Dermis blood vessel endothelial cell (primary cell): ENCODE data around the gene HNRNPM. TPM values are rescaled to one million over a fixed set of nuclear protein-coding genes. Genes with fewer than 3 reads are reported as not detected.
A peak's percentile ranks its signal among the peaks of the same experiment; 100 is the strongest.

Source experiments
- DNase-seq: peaks from one replicate; pipeline ENCODE4 v3.0.0; 2010
- total RNA-seq: library from RNA; depleted of rRNA; stranded (reverse); fragments of >200 nt; gene quantifications from 2 replicates; pipeline ENCODE4 v1.2.3, GENCODE V29; 2014

HNRNPM gene
- total RNA-seq, 1 donor from 2014 or later = 58.7 TPM

DNA sequence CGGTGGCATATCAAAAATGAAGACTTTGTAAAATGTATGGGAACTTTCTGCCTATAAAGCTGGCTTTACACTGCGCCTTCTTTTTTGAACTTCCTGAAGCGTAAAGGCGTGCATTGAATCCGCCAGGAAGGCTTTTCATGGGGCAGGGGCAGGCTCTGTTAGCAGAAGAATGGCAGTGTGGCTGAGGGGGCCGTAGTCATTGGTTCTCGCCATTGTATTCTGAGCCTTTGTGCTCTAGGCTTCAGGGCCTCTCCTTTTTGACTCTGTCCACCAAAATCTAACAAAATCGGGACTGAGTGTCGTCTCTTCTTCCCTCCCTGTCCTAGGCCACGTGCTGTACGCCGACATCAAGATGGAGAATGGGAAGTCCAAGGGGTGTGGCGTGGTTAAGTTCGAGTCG lies 43.6 kb downstream of the HNRNPM start:
- DNase-seq = no peak

DNA sequence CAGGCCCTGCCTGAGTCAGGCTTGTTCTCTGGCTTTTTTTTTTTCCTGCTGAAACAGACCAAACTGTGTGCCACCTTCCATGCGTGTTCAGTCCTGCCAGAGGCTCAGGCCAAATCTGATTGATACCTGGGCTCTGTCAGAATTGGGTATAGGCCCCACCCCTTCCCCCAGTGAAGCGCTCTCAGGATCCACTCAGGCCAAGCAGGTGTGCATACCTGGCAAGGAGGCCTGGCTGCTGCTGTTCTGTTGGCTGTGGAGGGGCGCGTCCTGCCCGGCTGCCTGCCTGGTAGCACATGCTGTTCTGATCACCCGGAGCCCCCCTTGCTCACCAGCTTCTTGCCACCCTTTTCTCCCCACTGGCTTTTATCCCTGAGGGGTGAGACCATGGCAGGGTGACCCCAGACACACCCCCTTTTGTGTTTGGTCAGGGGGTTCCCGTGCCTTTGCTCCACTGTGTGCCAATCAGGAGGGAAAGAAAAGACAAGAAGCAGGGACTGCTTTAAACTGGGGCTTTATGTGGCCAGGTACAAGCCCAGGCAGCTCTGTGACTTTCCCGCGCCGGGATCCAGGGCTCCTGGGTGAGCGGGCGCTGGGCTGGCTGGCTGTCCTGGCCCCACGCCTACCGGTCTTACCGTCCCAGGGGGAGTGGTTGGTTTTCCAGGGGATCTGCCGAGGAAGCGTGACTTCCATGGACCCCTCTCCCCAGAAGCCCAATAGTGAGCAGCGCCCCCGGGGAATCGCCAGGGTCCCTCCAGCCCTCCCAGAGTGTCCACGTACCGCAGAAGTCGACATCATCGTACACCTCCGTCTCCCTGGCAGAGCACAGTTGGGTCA lies 45.0 kb downstream of the HNRNPM start:
- no peak for DNase-seq

DNA sequence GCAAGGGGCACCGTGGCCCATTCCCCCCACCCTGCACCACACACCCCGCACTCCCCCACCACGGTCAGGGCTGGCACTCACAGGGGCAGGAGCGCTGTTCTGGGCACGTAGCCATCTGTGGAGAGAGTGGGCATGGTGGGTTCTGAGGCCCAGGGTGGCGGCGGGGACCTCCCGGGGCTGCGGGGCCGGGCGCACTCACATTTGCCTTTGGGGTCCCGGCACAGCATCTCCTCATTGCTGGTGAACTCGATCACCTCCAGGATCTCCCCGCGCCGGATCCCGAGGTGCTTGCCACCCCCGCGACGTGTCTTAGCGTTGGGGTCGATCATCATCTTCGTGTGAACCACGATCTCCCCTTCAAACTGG lies 45.6 kb downstream of the HNRNPM start:
- DNase-seq = no peak

DNA sequence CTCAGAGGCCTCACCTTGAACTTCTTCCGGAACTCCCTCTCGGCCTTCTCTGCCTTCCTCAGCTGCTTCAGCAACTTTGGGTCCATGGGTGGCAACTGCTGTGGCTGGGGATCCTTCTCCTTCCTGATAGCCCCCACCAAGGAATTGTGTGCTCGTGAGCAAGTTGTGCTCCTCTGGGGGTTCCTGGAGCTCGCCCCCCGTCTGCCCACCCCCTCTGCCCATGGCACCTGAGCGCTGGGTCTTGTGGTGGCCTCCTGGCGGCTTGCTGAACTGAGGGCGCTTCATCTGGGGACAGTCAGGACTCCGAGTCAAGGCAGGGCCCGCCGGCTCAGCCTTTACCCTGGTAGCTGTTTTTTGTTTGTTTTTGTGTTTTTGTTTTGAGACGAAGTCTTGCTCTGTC lies 46.1 kb downstream of the HNRNPM start:
- no peak for DNase-seq

DNA sequence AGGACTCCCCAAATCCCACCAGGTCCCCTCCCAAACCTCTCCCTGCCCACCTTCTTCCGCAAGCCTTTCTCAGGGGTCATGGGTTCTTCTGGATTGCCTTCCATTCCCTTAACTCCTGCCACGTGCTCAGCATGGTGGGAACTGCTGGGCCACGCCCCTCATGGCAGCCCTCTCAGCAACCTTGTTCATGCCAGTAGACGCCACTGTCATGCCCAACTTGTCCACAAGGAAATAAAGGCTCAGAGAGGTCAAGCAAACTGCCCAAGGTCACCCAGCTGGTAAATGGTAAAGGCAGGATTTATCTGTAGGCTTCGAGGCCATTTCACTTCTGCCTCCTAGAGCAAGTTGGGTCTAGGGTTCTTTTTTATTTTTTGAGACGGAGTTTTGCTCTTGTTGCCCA lies 46.8 kb downstream of the HNRNPM start:
- no peak for DNase-seq

DNA sequence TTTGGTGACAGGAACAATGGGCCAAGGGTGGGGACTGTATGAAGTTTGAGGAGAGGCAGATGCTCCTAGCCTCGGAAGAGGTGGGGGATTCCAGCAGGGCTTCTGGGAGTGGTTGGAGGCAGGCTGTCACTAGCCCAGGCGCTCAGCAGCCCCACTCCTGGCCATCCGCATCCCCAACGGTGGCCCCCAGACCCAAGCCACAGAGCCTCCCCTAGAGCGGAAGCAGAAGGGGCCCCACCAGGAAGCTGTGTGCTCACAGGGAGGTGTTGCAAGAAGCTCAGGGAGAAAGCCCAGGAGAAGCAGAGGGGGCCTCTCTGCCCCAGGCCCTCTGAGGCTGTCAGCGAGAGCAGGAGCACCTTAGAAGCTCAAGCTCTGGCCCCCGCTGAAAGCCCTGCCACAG lies 49.4 kb downstream of the HNRNPM start:
- DNase-seq = no peak

DNA sequence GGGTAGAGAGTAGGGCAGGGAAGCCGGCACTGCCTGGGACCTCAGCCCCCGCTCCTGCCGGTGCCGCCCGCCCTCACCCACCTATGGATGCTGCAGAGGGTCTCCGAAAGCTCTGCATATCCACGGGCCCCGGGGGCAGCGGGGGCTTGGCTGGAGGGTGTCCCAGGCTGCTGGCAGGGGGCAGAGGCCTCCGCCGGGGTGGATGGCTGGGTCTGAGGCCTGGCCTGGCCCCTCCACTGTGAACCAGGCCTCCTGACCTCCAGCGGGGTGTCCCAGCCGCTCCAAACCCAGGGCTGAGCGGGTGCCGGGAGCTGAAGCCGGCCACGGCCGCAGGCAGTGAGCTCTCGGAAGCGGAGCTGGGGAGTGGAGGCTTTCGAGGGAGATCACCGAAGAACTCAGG lies 53.5 kb downstream of the HNRNPM start:
- no peak for DNase-seq

DNA sequence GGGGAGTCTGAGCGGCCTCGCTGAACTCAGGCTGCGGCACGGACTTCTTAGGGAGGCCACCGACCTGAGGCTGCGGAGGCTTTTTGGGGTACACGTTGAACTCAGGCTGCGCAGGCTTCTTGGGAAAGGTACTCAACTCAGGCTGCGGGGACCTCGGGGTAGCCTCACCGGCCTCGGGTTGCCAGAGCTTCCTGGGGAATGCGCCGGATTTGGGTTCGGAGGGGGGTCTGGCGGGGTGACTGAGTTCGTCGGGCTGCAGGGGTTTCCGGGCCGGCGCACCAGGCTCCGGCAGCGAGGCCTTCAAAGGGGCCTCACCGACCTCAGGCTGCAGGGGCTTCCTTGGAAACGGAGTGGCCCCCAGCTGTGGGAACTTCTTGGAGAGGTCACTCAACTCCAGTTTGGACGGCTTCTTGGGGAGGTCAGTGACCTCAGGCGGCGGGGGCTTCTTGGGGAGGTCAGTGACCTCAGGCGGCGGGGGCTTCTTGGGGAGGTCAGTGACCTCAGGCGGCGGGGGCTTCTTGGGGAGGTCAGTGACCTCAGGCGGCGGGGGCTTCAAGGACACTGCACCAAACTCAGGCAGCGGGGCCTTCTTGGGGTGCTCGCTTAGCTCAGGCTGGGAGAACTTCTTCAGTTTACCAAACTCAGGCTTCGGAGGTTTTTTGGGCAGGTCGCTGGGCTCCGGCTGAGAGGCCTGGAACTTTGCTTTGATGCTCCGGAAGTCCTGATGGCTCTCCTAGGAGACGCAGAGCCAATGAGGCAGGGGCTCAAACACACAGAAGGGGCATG lies 54.5 kb downstream of the HNRNPM start:
- DNase-seq = no peak

DNA sequence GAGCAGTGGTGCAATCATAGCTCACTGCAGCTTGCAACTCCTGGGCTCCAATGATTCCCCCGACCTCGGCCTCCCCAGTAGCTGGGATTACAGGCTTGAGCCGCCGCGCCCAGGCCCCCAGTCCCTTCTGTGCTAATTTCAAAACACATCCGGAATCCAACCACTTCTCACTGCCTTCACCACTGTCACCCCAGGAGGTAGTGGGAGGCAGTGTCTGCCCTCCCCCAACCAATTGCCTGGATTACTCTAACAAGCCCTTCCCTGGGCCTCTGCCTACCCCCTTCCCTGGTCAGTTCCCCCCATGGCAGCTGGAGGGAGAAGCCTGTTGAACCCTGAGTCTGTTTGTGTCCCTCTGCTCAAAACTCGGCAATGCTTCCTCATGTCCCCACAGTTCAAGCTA lies 55.4 kb downstream of the HNRNPM start:
- no peak for DNase-seq

DNA sequence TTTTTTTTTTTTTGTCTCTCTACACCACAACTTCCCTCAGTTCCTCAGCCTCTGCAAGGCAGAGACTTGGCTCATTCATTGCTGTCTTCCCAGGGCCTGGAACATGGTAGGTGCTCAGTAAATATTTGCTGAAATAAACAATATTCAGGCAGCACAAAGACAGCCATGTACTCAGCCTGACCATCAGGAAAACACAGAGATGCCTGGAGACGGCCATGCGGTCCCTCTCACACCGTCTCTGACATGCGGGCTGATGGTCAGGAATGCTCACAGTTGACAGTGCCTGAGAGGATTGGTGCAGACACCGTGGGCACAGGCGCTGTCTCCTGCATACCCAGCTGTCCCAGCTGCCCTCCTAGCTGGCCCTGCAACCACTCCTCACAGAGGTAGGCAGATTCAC lies 56.7 kb downstream of the HNRNPM start:
- no peak for DNase-seq

DNA sequence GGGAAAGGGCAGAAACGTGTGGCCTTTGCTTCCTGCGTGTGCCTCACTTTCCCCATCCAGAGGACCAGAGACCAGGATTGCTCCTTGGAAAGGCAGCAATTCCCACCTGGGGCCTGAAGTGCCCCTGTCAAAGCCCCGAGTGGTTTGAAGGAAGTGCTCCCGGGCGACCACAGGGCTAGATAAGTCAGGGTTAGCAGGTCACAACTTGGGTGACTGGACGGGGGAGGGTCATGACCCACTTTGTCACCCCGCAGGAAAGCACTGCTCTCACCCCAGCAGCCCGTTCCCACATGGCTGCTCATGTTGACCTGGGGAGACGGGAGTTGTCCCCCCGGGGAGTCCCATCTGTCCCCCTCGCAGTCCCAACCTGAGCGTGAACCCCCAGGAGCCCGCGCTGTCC lies 57.2 kb downstream of the HNRNPM start:
- no peak for DNase-seq

DNA sequence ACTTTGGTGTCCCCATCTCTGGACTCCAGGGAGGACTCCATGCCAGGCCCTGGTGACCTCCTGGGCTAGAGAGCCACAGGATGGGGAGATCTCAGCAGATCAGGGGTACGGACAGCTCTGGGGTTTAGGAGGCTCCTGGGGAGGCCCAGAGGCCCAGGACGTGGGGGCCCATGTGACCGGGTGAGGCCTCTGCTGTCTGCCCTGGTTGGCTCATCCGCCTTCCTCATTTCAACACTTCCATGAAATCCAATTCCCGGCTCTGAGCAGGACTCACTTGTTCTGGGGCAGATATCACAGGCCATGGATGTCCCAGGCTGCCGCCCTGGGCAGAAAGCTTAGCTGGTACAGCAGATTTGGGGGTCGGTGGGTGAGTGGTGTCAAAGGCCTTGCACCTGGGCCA lies 58.7 kb downstream of the HNRNPM start:
- no peak for DNase-seq

DNA sequence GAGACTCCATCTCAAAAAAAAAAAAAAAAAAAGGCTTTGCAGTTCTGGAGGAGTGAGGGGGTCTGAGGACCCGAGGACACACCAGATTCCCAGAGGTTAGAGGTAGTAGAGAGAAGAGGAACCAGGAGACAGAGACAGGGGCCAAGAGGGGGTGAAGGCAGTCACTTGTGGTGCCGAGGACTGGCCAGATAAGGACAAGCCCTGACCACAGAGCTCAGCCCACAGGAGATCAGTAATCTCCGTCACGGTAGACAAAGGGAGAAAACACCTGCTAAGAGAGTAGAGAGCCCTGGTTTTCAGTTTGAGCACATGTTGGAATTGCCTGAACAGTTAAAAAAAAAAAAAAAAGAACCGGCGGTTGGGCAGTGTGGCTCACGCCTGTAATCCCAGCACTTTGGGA lies 59.4 kb downstream of the HNRNPM start:
- no peak for DNase-seq

DNA sequence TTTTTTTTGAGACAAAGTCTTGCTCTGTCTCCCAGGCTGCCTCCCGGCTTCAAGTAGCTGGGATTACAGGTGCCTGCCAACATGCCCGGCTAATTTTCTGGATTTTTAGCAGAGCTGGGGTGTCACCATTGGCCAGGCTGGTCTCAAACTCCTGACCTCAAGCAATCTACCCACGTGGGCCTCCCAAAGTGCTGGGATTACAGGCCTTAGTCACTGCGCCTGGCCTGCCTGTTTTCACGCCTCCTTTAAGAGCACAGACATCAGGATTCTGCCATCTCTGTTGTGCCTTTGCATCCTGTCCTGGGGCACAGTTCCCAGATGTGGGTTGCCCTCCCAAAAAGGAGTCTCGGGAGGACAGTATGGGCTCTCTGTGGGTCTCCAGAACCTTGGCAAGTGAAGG lies 60.1 kb downstream of the HNRNPM start:
- no peak for DNase-seq

DNA sequence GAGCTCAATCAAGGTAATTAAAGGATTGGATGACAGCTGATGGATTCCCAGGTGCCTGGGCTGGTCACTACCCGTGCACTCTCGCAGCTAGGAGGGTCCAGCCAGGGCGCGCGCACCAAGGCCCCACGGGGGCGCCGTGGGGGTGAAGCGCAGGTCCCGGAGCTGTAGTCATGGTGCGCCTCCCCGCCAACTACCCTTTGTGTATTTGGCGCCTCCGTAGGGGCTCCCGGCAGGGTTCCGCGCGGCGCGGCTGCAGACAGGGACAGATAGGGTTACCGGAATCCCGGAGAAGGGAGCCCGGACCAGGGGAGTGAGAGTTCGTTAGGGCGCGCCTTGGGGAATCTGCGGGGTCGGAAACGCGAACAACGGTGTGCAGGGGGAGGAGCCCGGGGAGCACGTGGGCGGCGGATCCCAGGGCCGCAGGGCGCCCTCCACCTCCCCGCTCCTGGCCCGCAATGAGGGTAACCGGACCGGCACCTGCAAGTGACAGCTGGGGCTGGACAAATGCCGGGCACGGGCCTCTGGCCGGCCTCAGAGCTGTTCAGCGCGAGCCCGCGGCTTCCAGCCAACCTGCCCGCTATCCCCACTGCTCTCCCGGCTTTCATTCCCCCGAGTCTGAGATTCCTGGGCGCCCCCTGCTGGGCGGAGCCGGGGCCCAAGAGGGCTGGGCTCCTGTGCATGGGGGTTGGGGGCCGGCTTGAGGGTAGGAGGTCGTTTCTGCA lies 61.1 kb downstream of the HNRNPM start:
- DNase-seq = peak; percentile 79

DNA sequence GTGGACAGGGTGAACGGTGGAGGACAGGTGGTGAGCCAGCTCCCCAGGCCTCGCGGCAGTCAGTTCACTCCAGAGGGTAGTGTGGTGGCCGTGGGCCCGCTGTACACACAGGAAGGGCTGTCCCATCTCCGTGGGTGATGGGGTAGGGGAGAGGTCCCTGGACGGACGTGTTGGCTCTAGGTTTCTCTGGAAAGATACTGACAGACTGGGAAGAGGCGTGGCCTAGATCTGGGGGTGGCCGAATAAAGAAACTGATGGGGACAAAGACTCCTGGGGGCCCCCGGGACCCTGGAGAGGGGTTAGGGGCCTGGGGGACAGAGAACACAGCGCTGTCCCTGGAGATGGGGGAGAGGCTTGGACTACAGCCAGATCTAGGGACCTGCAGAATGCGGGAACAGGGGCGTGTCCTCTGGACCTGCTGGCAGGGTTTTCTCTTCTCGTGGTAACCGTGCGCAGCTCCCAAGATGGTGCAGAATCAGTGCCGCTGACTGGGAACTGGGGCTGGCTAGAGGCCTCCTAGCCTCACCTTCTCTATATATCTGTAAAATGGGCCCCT lies 61.7 kb downstream of the HNRNPM start:
- no peak for DNase-seq

DNA sequence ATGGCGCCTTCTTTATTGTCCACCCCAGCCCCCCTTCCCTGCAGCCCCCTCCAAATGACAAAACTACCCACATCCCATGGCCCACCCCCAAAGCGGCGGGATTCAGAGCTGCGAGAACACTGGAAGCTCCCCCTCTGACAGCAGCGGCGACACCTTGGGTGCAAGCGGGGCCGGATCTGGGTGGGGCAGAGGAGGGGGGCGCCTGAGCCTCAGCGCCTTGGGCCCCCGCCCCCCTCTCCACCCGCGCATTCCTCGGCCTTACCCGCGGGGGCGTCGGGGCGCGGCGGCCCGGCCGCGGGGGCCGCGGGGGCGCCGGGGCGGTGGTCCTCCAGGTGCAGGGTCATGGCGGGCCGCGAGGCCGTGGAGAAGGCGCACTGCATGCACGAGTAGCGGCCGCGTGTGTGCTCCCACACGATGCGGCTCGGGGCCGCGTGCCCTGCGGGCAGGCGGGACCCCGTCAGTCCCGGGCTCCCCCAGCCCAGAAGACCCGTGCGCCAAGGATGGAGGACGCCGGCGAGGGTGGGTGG lies 65.9 kb downstream of the HNRNPM start:
- no peak for DNase-seq

DNA sequence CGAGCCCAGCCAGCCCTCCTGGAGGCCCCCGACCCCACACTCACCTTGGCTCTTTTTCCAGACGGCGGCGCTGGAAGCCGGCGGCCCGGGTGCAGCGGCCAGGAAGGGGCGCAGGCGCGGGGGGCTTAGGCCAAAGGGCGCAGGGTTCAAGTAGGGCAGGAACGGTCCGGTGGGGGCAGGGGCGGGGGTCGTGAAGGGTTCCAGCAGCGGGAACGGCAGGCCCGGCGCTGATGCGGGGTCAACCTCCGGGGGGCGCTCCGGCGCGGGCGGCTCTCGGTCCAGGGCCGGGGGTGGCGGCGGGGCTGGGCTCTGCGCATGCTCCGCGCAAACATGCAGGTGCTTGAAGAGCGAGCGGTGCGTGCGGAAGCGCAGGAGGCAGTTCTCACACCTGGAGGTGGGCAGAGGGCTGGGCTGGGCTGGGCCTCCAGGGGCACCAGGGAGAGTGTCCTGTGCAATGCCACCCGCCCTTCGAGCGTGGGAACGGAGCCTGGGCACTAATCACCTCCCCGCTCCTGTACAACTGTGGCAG lies 66.9 kb downstream of the HNRNPM start:
- DNase-seq = no peak

DNA sequence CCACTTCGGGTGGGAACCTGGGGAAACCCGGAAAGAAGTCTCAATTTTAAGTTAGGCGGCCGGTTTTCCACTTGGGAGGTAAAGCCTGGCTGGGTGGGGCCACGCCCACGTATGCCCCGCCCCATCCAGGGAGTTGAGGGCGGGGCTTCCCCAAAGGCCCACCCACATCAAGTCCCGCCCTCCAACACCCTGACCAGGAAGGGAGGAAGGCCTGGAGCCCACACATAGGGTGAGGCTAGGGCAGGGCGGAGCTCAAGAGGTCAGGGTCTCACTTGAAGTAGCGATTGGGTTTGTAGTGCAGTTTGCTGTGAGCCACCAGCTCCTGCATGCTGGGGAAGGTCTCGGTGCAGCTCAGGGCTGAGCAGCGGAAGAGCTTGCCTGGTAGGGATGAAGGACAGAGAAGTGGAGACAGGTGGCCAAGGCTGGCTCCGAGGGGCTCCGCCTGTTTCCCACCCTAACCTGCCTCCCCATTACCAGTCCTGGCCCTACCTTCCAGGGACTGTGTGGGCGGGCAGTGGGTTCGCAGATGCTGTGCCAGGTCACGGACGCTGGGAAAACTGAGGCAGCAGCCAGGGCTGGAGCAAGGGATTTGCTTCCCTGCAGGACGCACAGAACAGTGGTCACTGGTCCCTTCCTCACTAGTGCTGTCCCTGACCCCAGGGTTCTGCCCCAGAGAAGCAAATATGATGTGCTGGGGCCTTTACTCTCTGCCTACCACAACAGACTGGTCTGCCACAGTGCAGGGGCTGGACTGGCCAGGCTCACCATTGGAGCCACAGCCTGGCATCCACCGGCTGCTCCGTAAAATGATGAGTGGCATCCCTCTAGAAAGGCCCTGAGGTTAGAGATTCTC lies 67.6 kb downstream of the HNRNPM start:
- DNase-seq = peak; percentile 34

DNA sequence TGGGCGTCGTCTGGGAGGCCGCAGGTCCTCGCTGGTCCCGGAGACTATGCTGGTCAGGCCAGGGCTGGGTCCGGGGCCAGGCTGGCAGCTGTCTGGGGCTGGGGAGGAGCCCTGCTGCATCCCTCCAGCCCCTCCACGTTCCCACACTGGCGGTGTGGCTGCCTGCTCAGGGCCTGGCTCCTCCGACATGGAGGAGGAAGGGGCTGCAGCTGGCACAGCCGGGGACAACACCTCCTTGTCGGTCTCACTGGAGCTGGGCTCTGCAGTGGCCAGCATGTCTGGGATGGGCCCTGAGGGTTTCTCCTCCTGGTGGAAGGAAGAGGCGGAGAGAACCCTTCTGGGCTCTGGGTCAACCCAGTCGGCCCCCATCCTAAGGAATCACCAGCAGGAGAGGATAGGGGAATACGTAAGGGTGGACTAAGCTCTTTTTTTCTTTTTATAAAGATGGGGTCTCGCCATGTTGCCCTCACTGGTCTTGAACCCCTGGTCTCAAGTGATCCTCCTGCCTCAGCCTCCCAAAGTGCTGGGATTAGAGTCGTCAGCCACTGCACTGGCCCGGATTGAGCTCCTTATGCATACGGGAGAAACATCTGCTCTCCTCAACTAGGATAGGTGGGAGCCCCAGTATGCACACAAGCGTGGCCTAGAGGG lies 68.4 kb downstream of the HNRNPM start:
- peak; percentile 10 for DNase-seq
